GM18508 (cell line): ENCODE data around the gene PRR12.

Experiments used
- ATAC-seq: cut with Tn5 transposase; IDR thresholded peaks from one replicate; pipeline ENCODE4 v1.9.1; 2021; ENCODE audit warnings: moderate number of reproducible peaks; ENCODE audit not compliant: insufficient read depth, unreplicated experiment

Gene PRR12

DNA sequence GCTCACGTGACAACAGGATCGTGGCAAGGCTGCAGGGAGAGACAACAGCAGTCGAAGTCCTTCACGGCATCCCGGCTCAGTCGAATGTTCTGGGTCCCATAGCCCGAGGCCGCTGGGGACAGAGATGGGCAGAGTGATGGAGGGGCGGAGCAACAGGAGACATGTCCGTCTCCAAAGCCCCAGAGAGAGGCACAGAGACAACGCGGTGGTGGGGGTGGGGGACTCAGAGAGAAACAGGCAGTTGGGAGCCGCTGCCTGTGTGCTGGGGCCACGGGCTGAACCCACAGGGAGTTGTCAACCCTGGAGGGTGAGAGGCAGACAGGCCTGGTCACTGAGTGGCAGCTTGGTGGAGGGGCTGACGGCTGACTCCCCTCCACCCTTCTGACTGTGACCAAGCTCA lies 31.1 kb upstream of the PRR12 start:
- ATAC-seq = no peak

DNA sequence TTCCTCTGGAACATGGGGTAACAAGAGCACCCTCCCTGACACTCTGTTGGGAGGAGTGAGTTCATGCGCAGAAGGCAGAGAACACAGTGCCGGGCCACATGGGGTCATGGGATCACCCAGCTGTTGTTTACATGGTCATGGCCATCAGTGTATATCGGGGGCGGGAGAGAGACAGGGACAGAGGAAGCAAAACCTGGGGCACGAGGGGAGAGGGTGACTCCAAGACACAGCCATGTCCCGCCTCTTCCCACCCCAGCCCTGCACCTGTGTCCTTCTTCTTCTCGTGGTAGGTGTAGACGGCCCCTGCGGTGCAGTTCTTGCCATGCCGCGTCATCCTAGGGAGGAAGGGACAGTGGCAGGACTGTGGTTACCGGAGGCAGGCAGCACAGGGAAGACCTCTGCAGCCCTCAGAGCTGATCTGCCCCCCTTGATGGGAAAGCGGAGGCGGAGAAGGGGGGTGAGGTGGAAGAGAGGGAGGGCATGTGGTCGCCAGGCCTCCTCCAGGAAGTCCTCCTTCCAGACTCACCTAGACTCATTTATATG lies 30.6 kb upstream of the PRR12 start:
- ATAC-seq = no peak

DNA sequence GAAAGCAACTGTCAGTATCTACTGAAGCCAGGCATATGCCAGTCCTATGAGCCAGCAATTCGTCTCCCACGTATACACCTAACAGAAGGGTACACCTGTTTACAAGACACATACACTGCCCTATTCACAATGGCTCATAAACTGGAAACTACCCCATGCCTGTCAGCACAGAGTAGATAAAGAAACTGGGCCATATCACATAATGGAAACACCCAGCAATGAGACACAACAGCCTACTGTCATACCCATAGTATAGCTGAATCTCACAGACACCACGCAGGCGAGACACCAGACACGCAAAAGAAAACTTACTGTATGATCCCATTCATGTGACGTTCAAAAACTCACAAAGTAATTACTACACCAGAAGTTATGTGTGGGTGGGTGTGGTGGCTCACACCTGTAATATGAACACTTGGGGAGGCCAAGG lies 26.4 kb upstream of the PRR12 start:
- ATAC-seq = no peak

DNA sequence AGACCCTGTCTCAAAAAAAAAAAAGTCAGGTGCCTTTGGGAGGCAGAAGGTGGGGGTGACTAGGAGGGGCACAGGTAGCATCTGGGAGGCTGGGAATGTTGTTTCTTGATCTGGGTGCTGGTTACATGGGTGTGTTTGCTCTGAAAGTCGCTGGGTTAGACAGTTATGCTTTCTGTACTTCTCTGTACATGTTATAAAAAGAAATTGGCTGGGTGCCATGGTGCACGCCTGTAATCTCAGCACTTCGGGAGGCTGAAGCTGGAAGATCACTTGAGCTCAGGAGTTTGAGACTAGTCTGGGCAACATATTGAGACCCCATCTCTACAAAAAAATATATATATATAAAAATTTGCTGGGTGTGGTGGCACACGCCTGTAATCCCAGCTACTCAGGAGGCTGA lies 25.7 kb upstream of the PRR12 start:
- no peak for ATAC-seq

DNA sequence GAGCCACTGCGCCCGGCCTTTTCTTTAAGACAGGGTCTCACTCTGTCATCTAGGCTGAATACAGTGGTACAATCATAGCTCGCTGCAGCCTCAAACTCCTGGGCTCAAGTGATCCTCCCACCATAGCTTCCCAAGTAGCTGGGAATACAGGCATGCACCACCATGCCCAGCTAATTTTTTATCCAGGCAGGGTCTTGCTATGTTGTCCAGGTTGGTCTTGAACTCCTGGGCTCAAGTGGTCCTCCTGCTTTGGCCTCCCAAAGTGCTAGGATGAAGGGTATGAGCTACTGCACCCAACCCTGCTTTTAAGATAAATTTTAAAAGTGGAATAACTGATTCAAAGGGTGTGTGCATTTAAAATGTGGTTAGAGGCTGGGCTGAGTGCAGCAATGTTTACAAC lies 24.7 kb upstream of the PRR12 start:
- ATAC-seq = no peak

DNA sequence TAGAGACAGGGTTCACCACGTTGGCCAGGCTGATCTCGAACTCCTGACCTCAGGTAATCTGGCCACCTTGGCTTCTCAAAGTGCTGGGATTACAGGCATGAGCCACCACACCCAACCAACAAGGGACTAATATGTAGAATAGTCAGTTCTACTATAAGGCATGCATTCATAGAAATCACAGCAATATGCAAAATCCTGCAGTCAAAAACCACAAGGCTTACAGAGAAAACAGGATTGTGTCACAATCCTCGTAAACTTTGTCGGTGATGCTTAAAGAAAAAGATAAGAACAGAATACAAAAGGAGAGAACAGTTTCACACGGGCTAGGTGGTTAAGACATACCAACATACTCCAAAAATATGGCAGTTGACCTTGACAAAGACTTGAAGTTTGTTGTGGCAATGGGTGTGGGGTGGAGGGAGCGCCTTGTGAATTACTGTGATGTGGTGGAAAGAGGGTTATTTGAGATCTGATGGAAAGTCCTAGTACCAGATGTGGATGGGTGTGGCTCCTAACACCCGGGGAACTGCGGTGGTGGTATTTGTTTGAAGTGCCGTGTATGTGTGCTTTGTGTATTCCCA lies 23.0 kb upstream of the PRR12 start:
- ATAC-seq = no peak

DNA sequence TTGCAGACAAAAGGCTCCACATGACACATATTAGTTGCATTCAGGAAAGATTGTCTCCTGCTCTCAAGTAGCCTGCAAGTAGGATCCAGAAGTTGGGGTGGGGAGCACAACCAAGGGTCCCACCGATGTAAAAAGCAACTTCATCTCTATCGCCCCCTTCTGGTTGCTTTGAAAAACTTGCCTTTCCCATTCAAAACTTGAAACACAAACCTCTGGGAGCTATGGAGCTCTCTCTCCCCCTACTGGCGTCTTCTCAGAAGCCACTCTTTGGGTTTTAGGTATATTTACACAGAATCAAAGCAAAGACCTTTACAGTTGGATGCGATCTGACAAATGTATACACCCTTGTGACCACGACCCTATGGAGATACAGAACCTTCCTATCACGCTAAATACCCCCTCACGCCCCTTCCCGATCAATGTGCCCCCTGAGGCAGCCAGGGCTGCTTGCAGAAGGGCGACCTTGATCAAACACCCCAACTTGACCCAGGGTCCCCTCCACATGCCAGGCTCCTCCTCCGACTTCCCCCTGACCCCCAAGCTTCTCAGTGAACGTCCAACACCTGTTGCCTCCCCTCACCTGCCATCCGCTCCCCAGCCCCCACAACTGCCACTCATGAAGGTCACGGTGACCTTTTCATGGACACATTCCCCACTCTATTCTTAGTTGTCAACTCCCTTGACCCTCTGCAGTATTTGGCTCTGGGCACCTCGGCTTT lies 20.7 kb upstream of the PRR12 start:
- ATAC-seq = no peak

DNA sequence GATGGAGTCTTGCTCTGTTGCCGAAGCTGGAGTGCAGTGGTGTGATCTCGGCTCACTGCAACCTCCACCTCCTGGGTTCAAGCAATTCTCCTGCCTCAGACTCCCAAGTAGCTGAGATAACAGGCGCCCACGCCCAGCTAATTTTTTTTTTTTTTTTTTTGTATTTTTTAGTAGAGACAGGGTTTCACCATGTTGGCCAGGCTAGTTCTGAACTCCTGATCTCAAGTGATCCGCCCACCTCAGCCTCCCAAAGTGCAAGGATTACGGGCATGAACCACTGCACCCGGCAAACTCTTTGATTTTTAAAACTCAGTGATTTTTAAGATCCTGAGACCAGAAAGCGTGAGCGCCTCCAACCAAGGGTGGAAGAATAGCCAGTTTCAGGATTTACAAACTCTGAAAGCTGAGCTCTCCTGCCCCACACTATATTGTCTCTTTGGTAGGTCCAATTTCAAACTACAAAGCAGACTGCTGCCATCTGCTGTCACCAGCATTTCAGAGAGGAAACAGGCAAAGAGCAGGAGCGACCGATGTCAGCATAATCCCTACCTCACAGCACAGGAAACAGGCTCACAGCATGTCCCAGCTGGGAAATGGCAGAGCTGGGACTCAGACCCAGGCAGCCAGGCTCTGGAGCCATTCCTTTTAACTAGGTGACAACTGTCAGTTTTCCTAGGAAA lies 19.8 kb upstream of the PRR12 start:
- no peak for ATAC-seq

DNA sequence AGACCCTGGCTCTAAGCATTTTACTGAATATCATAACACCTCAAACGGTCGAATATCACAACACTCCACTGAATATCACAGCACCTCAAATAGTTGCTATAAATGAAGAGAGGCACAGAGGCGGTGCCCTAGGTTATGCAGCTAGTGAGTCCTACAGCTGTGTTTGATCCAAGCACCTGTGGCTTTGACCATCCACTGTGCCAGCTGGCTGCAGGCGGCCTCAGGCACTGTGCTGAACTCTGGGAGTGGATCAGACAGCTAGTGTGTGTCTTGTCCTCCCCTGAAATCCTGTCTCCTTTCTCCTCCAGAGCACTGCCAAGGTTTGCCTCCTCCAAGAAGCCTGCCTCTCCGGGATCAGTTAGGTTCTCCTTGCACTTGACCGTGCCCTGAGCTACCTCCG lies 18.0 kb upstream of the PRR12 start:
- ATAC-seq = no peak

DNA sequence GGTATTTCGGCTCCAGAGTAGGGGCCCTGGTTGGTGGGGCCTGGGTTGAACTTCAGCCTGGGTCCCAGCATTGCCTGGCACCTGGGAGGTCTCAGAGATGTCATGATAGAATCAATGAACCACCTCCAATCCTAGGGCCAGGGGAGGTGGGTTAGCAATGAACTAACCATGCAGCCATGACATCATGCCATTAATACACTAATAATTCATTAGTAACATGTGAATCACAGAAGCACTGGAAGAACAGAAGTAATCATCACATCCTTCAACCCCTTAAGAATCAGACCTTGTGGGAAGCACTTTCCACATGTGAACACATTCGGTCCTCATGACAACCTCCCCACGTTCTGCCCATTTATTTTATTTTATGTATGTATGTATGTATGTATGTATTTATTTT lies 17.6 kb upstream of the PRR12 start:
- no peak for ATAC-seq

DNA sequence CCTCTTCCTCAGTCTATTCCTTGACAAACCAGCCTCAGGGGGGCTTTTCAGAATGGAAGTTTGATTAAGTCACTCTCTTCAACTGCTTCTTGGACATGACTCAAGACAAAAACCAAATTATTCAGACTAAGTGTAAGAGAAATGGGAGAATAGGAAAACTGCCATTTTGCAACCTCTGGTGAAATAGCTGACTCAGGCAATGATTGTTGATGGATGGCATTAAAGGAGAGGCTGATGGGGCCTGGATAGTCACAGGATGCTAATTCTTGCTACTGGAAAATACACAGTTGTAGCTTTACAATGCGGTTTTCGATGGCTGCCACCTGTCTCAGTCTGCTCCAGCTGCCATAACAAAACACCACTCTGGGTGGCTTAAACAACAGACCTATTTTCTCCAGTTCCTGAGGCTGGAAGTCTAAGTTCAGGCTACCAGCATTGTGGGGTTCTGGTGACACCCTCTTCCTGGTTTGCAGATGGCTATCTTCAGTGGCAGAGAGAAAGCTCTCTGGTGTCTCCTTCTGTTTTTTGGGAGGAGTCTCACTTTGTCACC lies 16.7 kb upstream of the PRR12 start:
- no peak for ATAC-seq

DNA sequence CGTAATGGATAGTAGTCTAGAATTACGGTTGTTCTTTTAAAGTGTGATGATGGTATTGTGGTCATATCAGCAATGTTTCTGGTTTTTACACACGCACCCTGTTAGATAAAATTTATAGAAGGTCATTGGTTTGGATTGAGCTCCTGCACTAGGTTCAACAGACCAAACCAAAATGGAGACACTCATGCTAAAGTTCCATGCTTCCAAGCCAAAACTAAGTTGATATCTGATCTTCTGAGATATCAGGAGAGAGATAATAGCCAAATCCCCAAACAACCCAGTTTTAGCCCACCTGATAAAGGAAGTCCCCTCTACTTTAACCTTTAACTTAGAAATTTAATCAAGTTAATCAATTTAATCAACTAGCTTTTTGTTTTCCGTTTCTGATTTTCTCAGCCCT lies 11.8 kb upstream of the PRR12 start:
- ATAC-seq = no peak

DNA sequence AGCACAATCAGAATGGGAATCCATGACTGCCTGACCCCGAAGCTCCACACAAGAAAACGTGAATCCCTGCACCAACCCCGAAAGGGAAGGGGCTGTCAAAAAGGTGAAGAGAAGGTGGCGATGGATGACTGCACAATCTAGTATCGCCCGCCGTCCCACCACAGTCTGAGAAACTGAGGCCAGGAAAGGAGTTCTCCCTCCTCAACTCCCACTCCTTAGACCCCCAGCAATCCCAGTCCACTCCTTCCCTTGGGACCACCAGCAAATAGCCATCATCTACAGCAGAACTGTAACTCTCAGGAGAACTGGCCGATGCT lies 11.1 kb upstream of the PRR12 start:
- no peak for ATAC-seq

DNA sequence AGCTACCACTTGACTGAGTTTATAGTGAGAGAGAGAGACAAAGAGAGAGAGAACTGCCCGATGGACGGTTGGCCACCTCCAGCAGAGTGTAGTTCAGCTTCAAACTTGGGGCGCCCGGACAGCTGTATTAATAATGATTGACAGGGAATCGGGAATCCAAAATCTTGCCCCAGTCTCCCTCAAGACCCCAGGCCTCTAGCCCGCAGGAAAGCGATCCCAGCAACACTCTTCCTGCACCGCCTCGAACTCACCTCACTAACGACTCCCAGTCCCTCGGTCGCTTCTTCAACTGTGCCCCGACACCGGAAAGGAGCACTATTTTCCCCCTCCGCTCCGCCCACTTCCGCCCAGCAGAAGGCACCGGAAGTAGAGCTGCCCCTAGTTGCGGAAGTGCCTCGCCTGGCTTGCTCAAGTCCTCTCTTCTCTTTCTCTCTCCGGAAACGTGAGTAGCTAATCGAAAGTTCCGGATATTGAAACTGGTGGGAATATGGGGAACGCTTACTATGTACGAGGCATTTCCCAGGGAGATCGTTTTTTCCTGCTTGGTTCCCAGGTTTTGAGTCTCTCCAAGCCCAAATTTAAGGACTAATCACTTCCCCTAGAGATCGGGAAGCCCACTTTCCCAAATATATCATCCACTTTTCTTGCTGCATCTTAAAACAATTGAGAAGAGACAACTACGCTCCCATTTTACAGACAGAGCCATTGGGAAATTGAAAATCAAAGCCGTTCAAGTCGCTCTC lies 10.5 kb upstream of the PRR12 start, which contains the start of gene NOSIP:
Gene NOSIP (minus strand): TSS at position 293 of the 743 bp plus-strand sequence. CDS start 19,865 bp downstream, outside the sequence.
- no peak for ATAC-seq

DNA sequence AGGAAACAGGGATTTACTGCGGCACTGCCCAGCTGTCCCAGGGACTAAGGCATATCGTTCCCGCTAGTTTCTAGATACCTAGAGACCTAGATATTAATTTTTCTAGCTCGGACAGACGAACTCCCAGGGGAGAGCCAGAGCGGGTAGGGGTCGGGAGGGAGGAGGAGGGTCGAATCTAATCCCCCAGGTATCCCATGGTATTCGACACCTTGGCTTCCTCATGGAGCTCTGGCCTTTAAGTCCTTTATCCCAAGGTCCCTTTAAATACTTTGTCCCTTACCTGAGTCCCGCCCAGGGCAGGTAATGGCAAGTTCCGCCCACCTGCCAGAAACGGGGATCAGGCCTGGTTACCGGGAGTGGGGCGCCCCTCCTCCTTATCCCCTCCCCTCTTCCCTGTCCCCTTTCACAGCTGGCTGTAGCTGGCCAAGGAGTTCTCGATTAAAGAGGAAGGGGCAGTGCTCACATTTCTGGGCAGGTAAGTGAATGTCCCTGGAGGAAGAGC lies 9.9 kb upstream of the PRR12 start, which contains the start of gene PRRG2:
Gene PRRG2 (plus strand): TSS at position 310 of the 502 bp plus-strand sequence. CDS start 1,904 bp downstream, outside the sequence.
- ATAC-seq = no peak

DNA sequence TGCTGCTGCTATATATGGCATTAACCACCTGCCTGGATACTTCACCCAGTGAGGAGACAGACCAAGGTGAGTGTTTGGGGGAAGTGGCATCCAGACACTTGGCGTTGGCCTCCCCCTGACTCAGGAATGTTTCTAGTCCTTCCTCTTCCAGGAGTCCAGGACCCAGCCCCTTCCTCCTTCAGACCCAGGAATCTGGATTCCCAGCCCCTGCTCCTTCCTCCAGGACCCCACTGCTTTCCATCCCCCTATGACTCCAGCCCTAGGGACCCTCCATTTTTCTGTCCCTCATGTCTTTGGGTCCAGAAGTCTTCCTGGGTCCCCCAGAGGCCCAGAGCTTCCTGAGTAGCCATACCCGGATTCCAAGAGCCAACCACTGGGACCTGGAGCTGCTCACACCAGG lies 7.7 kb upstream of the PRR12 start:
- no peak for ATAC-seq

DNA sequence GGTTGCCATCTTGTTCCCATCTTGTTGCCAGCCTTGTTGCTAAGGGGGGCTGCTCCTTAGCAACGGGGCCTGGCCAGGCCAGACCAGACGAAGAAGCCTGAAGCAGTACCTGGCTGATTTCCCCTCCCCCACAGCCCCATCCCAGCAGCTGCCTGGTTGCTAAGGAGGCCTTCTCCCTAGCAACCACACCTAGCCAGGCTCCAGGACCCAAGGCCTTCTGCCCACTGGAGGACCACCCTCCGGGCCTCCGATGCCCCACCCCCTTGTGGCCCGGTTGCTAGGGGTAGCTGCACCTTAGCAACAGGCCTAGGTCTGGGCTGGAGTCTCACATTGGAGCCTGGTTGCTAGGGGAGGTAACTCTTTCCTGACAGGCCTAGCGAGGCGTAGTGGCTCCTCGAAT lies 6.0 kb upstream of the PRR12 start:
- ATAC-seq = no peak

DNA sequence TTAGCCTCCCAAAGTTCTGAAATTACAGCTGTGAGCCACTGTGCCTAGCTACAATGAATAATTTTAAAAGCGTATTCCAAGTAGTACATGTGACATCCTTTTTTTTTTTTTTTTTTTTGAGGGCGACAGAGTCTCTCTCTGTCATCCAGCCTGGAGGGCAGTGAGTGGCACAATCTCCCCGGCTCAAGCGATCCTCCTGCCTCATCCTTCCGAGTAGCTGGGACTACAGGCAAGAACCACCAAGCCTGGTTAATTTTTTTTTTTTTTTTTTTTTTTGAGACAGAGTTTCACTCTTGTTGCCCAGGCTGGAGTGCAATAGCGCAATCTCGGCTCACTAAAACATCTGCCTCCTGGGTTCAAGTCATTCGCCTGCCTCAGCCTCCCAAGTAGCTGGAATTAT lies 3.8 kb upstream of the PRR12 start:
- no peak for ATAC-seq

DNA sequence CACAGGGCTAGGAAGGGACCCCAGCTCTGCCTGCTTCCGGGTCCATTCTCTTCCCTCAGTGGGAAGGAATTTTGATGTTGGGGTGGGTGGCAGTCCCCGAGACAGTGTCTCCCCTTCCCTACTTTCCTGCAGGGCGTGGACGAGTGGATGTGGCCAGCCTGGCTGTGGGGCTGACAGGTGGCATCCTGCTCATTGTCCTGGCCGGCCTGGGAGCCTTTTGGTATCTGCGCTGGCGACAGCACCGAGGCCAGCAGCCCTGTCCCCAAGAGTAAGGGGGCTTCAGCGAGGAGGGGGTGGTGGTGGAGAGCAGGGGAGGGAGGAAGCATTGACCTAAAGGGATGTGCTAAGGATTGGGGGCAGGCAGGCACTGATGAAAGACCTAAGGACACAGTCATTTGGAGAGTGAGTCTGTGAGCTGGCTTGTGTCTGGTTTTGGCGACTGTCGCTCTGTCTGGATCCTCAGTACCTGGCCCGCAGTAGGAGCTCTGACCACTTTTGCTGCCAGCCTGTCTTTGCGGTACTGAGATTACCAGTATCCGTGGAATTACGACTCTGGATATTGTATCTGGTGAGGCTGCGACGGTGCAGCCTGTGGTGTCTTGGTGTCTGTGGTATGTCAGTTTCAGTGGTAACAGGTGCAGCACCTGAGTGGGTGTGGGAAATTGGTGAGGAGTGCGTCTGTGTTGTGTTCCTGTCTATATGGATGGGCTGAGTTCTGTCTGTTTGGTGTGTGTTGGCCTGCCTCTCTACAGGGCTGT lies 2.4 kb upstream of the PRR12 start:
- ATAC-seq = no peak

DNA sequence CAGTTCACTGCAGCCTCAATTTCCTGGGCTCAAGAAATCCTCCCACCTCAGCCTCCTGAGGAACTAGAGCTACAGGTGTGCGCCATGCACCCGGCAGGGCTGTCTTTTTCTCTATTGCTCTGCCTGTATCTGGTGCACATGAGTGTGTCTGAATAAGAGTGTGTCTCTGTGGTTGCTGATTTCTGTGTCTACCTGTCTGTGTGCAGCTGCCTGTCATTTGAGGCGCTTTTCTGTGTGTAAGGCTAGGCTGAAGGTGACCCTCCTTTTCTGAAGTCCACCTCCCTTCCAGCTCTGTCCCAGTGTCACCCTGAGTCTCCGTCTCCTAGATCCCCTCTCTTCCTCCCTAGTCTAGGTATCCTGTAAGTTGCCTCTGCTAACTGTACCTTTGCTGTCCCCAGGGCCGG lies 1.5 kb upstream of the PRR12 start:
- no peak for ATAC-seq
